SK-N-SH treated with all-trans-retinoic acid at 6 μM for 48 hours (cell line): ENCODE data around the gene NFYC.

Experiments
- CSDC2 ChIP-seq: fragments of 250-450 bp; sonication (Bioruptor Pico); IDR thresholded peaks from 2 replicates; pipeline ENCODE4 v1.5.0; 2020; ENCODE audit warnings: mild to moderate bottlenecking, moderate library complexity
- ESRRG ChIP-seq: fragments of 250-450 bp; sonication (Bioruptor Pico); IDR thresholded peaks from 2 replicates; pipeline ENCODE4 v1.6.1; 2021; ENCODE audit warnings: mild to moderate bottlenecking
- TCF4 ChIP-seq: fragments of 250-450 bp; sonication (Bioruptor Pico); IDR thresholded peaks from 2 replicates; pipeline ENCODE4 v1.8.0; 2021; ENCODE audit warnings: mild to moderate bottlenecking, moderate library complexity, borderline replicate concordance
- ZFP30 ChIP-seq: fragments of 450-650 bp; formaldehyde crosslinking; IDR thresholded peaks from 2 replicates; pipeline ENCODE4 v1.5.0; 2022; ENCODE audit warnings: mild to moderate bottlenecking, moderate library complexity
- TF ChIP-seq, protein P1 (sequence below): fragments of 250-450 bp; sonication (Bioruptor Pico); IDR thresholded peaks from 2 replicates; pipeline ENCODE4 v1.5.1; 2021; ENCODE audit warnings: mild to moderate bottlenecking, moderate library complexity
- TF ChIP-seq, protein P2 (sequence below): fragments of 250-450 bp; sonication (Bioruptor Pico); IDR thresholded peaks from 2 replicates; pipeline ENCODE4 v1.8.0; 2021; ENCODE audit warnings: low read depth, mild to moderate bottlenecking, moderate library complexity, borderline replicate concordance

DNA sequence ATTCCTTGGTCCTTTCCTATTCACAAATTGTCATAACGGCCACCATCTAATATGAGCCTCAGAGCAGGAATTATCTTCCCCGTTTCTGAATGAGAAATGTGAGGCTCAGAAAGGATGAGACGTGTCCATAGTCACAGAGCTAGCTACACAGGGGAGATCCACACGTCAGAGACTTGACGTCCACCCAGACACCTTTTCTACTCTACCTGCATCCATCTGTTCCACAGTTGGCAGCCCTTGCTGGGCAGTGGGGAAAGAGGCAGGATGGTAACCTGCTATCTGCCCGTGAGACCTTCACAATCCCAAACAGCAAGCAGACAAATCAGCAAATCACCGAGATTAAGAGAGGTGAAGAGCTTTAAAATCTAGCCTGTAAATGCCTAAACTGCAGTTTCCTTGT is 34.5 kb upstream of the NFYC start:
- no peak for TF ChIP-seq ZFP30 (CRISPR knock-in tag)
- no peak for TF ChIP-seq TCF4
- TF ChIP-seq, protein P1, sequence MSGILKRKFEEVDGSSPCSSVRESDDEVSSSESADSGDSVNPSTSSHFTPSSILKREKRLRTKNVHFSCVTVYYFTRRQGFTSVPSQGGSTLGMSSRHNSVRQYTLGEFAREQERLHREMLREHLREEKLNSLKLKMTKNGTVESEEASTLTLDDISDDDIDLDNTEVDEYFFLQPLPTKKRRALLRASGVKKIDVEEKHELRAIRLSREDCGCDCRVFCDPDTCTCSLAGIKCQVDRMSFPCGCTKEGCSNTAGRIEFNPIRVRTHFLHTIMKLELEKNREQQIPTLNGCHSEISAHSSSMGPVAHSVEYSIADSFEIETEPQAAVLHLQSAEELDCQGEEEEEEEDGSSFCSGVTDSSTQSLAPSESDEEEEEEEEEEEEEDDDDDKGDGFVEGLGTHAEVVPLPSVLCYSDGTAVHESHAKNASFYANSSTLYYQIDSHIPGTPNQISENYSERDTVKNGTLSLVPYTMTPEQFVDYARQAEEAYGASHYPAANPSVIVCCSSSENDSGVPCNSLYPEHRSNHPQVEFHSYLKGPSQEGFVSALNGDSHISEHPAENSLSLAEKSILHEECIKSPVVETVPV (CRISPR knock-in tag): no peak
- TF ChIP-seq CSDC2 (CRISPR knock-in tag): no peak
- TF ChIP-seq, protein P2, sequence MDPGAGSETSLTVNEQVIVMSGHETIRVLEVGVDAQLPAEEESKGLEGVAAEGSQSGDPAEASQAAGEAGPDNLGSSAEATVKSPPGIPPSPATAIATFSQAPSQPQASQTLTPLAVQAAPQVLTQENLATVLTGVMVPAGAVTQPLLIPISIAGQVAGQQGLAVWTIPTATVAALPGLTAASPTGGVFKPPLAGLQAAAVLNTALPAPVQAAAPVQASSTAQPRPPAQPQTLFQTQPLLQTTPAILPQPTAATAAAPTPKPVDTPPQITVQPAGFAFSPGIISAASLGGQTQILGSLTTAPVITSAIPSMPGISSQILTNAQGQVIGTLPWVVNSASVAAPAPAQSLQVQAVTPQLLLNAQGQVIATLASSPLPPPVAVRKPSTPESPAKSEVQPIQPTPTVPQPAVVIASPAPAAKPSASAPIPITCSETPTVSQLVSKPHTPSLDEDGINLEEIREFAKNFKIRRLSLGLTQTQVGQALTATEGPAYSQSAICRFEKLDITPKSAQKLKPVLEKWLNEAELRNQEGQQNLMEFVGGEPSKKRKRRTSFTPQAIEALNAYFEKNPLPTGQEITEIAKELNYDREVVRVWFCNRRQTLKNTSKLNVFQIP (CRISPR knock-in tag): no peak
- TF ChIP-seq ESRRG (CRISPR knock-in tag): no peak
